Urothelium cell line (cell line): Measurements from ENCODE around the gene FAM124B.

ENCODE experiments used
- DNase-seq: peaks from one replicate; pipeline ENCODE4 v3.0.0; 2011; ENCODE audit warnings: low spot score, mixed read lengths
- FAIRE-seq: peaks from 2 replicates; lab custom pipeline; 2011; peaks lifted over from hg19 to GRCh38; lab: Jason Lieb, UNC

The FAM124B gene, protein sequence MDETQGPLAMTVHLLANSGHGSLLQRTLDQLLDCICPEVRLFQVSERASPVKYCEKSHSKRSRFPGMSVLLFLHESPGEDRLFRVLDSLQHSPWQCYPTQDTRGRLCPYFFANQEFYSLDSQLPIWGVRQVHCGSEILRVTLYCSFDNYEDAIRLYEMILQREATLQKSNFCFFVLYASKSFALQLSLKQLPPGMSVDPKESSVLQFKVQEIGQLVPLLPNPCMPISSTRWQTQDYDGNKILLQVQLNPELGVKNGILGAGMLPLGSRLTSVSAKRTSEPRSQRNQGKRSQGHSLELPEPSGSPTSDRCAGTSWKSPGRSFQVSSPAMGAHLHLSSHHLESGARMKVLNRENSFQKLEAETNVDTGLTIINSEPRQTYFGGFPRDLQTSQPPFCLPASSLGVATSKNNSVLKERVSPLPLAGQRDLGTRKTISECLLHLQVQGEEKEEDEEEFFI

DNA sequence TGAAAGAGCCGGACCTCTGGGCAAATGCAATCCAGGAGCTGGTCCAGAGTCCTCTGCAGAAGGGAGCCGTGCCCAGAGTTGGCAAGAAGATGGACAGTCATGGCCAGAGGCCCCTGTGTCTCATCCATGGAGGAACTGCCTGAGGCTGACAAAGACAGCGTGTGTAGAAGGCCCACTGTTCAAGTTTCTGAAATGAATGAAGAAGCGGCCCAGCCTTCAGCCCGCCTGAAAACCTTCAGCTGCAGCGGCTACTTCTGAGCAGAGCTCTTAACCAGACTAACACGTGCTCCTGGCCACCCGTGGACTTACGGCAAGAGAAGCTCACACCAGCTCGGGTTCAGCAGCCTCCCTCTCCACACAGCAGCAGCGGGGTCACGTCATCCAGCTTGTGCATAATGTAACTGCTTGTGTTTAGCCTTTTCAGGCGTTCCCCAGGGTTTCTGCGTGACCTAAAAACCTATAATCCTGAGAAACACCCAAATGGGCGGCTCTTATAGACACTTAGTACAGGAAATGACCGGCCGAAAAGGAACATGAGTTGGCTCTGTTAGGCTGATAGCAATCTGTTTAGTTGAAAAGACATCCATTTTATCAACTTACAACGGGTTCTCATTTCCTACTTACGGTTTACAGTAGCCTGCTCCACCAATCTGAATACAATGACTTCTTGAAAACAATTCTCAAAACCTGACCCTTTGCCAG, at the start of gene FAM124B:
TSS of gene FAM124B (minus strand) at position 467 of the 702 bp plus-strand sequence. CDS start at position 128, 339 bp downstream.
- FAIRE-seq (no peak), DNase-seq (no peak)

DNA sequence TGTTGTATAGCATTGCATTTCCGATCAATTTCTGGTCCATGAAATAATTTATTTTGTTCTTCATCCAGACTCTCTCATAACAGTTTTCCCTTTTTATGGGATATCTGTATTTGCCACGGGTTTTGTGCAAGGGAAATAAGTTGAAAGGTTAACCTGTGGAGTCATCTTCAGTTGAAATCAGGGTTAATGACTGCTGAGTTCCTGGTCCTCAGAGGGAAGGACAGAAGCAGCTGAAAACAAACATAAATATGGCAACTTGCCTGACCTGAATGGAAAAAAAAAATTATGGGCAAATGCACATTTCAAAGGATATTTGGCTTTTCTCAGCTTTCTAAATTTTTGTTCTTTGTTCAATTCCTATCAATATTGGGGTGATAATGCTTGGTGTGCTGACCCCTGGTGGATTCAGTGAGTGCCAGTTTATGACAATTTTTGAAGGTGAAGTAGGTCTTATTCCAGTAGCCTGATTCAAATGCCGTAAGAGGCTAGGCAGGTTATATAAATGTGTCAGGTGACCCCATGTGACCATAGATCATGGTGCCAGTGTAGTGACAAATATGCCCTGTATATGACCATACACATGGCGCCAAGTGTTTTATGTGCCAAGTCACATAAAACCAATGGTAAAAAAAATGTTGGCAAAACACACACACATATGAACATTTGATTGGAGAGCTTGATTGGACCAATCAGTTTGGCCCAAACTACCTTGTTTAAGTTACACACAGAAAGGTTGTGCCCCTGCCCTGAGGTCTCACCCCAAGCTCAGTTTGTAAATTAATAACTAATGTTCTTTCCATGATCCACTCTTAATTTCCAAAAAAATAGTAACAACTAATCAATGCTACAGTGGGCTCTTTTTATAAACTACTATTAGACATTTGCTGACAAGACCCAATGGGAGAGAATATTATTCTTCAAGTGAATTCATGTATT, 47.6 kb upstream of the FAM124B start:
- FAIRE-seq (no peak), DNase-seq (peak; percentile 36)

DNA sequence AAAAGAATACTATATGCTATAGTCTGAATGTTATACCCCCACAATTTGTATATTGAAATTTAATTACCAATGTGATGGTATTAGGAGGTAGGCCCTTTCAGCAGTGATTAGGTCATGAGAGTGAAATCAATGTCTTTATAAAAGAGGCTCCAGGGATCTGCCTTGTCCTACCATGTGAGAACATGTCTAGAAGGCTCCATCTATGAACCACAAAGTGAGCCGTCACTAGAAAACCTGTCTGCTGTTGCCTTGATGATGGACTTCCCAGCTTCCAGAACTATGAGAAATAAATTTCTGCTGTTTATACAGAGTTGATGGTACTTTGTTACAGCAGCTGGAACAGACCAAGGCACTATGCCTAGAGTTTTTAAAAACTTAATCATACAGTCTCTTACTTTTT, 46.3 kb upstream of the FAM124B start:
- no peak for FAIRE-seq
- no peak for DNase-seq

DNA sequence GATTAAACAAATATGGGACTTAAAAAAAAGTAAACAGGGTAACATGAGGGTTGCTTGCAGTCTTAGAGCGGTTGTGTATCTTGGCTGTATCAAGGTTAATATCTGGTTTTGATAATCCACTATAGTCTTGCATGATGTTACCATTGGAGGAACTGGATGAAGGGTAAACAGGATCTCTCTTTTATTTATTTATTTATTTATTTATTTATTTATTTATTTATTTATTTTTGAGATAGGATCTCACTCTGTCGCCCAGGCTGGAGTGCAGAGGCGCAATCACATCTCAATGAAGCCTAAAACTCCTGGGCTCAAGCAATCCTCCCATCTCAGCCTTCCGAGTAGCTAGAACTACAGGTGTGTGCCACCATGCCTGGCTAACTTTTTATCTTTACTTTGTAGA, 42.9 kb upstream of the FAM124B start:
- DNase-seq = no peak
- no peak for FAIRE-seq

DNA sequence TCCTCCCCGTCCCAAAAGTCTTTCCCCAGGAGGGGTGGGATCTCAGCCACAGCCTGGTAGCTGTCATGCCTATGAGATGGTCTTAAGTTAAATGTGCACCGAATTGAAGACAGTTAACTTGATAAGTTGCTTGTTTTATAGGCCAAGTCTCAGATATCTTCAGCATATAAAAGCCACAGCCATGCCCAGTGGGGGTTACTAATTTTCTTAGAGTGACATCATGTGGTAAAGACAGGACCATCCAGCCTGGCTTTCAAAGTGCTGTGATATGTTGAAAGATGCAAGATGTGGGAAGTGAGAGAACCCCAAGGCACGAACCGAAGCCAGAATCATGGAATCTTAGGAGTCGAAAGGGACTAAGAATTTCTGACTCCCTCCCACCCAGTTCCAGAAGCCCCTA, 42.1 kb upstream of the FAM124B start:
- DNase-seq (no peak), FAIRE-seq (no peak)

DNA sequence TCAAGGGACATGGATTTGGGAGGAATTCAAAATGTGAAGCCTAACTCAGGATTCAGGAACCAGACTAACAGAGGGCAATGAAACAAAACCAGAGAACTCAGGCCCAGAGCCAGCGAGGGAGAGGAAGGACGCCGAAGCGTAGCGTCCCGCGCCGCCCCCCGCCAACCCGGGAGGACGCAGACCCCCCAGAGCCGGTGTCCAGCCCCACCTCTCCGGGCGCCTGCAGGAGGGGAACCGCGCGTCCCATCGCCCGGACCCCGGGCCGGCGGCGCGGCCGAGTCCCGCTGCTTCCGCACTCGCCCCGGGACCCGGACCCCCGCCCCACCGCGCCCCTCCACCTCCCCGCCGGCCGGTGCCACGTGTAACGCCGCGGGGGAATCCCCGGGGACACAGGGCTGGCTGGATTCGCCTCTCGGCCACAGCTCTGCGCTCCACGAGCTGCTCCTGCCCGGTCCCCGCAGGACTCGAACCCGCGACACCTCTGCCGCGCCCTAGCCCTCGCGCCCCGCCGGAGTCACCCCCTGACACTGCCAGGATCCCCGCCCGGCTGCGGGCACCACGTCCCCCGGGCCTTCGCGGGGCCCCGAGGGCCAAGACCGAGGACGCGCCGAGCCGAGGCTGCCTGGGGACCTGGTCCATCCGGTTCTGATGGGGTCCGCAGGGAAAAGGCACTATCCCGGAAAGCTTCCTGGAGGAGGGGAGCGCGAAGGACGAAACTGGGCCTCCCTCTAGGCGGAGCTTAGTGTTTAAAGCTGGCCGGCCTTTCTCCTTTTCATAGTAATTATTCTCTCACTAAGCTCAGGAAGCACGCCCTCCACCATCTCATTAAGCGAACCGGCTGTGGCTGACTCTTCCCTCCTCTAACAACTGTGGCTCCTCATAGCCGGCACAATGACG, 40.4 kb upstream of the FAM124B start:
- DNase-seq = no peak
- no peak for FAIRE-seq

DNA sequence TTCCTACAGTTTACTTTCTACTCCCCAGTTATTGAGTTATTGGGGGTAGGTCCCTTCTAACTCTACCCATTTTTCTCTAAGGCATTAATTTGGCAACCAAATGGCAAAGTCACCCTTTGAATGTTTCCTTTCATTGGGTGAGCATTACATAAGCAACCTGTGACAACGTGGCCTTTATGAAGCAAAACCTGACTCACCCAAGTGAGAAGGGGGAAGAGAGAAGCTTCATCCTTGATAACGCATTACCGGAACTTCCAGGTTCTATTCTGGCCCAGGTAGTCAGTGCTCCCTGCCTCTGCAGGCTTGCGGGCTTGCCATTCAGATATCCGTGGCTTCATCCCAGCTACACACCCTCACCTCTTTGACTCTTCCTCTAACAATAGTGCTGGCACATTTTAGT, 39.1 kb upstream of the FAM124B start:
- DNase-seq = no peak
- FAIRE-seq = no peak

DNA sequence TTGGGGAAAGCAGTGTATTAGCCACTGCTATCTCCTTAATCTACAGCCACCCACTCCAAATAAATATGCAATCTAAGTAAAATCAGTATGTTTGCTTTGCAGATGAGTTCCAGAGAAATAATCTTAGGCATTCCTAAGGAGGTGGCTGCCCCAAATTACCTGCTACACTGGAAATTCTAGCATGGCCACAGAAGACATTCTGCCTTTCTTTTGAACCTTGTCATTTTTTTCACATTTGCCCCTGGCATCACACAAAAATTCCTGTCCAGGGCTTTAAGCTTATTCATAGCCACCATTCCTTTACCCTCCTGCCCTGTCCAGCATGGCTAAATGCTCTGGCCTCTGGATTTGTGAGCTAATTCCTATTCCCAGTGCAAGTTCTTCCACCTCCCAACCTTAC, 36.8 kb upstream of the FAM124B start:
- FAIRE-seq (no peak), DNase-seq (no peak)

DNA sequence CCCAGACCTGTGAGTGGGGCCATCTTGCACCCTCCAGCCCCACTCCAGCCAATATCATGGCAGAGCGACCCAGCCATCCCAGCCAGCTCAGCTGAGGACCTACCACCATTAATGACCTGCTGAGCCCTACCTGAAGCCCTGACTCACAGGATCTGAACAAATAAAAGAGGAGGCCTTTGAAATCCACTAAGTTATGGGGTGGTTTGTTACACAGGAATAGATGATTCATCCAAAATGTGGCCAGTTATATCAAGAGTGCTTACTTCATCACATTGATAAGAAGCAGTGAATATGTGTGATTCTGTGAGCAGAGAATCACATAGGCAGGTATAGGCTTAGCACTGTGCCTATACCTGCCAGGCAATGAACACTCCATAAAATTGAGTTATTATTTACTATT, 34.7 kb upstream of the FAM124B start:
- FAIRE-seq (no peak), DNase-seq (no peak)

DNA sequence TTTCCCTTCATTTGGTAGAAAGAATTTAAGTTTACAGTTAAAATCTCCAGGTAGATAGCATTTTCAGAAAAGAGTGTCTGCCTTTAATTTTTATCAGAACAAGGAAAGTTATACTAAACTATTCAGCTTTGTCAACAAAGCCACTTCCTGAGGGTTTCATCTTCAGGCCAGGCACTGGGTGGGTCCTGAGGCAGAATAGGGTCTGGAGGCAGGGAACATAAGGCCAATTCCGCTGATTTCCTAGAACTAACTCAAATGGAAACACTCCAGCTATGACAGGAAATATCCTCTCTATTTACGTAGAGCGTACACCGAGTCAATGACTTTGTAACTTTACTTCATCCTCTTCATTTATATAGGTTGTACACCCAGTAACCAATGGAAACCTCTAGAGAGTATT, 32.7 kb upstream of the FAM124B start:
- FAIRE-seq = no peak
- DNase-seq = no peak

DNA sequence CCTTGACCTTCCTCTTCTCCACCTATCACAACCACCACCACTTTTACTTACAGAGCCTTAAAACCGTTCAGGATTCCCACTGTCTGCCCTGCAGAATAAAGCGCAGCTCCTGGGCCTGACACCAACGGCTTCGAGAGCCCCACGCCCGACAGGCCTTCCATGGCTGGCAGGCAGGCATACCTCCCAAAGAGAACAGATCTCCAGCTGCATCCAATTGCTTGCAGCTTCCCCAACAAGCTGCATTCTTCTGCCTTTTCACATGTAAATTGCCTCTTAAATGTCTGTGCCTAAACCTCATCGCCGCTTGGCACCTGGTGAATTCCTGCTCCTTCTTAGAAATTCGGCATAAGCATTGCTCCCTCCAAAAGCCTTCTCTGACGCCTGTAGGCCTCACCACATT, 31.5 kb upstream of the FAM124B start:
- no peak for FAIRE-seq
- DNase-seq = no peak

DNA sequence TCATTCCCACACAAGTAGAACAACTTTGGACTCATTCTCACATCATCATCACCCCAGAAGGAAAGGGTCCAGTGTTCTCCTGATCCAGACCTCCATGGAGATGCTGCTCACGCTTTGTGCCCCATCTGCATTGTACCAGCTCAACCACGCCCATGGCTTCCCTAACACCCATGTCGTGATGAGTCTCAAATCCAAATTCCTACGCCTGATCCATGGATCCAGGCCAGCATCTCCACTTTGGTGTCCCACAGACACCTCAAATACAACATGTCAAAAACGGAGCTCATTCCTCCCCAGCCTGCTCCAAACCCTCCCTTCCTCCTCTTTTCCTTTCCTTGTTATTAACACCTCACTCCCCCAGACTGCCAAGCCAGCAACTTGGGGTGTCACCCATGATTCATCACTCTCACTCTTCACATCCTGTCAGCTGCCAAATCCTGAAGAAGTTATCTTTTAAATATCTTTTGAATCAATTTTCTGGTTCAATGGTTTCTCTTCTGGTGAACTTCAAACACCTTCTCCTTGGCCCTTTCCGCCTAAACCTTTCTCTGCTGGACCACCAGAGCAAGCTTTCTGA, 30.2 kb upstream of the FAM124B start:
- no peak for DNase-seq
- no peak for FAIRE-seq

DNA sequence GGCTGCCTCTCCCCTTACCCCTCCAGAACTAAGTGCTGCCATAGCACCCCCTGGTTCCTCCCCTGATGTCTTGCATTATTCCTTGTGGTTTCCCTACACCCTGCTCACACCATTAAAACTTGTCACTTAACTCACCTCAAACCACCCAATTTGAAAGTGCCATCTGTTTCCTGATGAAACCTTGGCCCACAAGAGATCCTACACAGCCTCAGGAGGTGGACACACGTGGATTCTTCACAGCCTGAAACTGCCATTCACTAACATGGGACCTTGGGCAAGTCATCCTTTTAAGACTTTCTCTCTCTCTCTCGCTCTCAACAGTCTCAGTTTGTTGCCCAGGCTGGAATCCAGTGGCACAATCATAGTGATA, 27.5 kb upstream of the FAM124B start:
- DNase-seq = no peak
- FAIRE-seq = no peak

DNA sequence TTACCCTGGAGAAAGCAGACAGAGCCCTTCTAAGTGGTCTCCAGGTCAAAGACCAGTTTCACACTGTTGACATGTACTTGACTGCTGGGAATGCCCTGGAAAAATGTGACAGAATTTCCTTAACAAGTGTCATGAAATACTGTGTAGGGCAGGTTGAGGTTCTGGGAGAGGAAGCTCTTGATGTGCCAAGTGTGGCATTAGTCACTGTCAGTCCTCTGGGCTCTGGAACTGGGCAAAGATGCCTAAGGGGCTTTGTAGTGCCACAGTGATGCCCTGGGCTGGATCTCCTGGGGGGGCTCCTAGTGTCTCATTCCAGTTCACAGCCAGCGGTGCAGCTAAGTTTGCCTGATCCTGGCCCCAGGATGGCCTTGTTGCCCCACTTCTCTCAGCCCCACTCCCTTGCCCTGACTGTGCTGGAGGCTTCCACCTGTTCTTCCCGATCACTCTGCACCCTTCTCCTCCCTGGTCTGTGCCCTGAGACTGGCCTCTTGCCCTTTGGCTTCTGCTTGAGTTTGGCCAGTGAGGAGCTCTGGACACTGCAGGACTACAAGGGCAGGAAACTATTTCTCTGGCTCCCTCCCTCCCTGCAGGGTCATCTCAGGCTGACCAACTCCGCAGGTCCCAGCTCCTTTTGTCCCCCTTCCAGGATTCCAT, 27.0 kb upstream of the FAM124B start:
- FAIRE-seq (no peak), DNase-seq (no peak)

DNA sequence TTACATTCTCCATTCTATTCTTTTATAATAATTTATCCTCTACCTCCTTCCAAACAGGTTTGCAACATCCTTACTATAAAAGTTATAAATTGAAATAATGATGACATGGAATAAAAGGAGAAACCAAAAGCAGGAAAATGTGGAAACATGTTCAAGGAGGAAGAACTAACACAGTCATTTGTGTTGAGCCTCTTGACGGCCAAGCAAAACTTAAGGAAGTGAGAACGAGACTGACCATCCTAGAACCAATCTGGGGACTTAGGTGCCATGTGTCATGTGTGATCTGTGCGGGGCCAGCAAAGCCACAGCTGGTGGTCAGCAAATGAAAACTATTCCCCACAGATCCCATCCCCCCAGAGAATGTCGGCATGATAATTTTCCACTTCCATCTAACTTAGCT, 25.6 kb upstream of the FAM124B start:
- FAIRE-seq (no peak), DNase-seq (no peak)

DNA sequence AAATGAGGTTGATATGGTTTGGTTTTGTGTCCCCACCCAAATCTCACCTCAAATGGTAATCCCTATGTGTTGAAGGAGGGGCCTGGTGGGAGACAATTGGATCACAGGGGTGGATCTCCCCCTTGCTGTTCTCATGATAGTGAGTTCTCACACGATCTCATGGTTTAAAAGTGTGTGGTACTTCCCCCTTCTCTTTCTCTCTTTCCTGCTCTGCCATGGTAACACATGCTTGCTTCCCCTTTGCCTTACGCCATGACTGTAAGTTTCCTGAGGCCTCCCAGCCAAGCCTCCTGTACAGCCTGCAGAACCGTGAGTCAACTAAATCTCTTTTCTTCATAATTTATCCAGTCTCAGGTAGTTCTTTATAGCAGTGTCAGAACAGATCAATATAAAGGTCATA, 24.7 kb upstream of the FAM124B start:
- DNase-seq = no peak
- FAIRE-seq = no peak

DNA sequence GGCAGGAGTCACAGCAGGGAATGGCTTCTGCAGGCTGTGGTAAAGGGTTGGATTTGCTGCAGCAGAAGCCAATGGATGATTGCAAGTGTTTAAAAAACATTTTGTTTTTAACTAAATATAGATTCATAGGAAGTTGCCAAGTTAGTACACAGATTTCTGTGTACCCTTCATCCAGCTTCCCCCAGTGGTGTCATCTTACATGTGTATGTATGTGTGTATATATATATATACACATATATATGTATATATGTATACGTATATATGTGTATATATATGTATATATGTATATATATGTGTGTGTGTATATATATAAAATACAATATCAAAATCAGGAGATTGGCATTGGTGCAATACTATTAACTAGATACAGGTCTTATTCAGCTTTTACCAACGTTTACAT, 19.2 kb upstream of the FAM124B start:
- FAIRE-seq (no peak), DNase-seq (no peak)

DNA sequence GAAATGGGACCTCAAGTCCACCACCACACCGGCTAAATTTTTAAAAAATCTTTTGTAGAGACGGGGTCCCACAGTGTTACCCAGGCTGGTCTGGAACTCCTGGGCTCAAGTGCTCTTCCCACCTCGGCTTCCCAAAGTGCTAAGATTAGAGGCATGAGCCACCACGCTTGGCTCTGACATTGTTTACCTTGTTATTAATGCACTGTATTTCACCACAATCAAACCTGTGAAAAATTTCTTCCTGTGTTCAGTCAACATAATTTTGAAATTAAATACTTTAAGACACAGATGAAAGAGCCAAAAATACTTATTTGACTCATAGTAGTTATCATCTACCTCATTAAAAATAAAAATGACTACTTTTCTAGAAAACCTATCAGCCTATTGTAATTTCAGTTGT, 16.0 kb upstream of the FAM124B start:
- FAIRE-seq = no peak

DNA sequence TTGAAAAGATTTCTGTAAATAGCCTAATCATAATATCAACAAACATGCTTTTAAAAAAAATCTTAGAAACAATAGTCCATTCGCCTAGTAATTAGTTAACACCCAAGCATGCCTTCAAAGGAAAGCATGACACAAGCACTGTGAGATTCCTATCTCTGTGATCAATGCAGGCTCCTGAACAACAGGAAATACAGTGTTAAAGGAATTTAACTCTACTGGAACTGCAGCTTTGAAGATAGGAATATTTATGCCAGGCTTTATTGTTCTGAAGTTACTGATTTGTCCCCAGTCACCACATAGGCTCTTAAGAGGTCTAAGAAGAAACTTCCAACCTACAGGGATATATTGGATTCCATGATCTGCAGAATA, 15.4 kb upstream of the FAM124B start:
- FAIRE-seq = no peak
- no peak for DNase-seq

More for the DNA sequence above, 16.0 kb upstream of the FAM124B start:
- DNase-seq = no peak
